MCF 10A (cell line): Measurements from ENCODE around the gene MSX1. TPM values are rescaled to one million over a fixed set of nuclear protein-coding genes. Genes with fewer than 3 reads are reported as not detected.

Experiments
- BruUV-seq: library from RNA; stranded (reverse); fragments of 400-500 nt; replicated peaks from 2 replicates; lab custom pipeline; 2021; lab: Mats Ljungman, UMichigan
- CTCF ChIA-PET: fragments of 300-600 bp; sonication (Branson Sonifier 250); formaldehyde crosslinking; extraction: SDS; loops from one replicate; lab custom pipeline; 2021; ENCODE audit warnings: antibody characterized with exemption, inconsistent platforms; lab: Yijun Ruan, JAX
- POLR2A ChIA-PET: fragments of 300-600, 350-650 bp; sonication (Branson Sonifier 250); formaldehyde crosslinking; extraction: SDS; loops from one replicate; lab custom pipeline; 2020; ENCODE audit warnings: antibody characterized with exemption, inconsistent platforms; lab: Yijun Ruan, JAX
- DNase-seq: peaks from one replicate; pipeline ENCODE4 v3.0.0-alpha.2; 2018; ENCODE audit not compliant: unreplicated experiment
- H3K27ac Mint-ChIP-seq: one replicate; pipeline ENCODE4 v1.8.0; 2022; ENCODE audit warnings: mild to moderate bottlenecking, low read depth, mixed read lengths; ENCODE audit not compliant: unreplicated experiment
- H3K27me3 Mint-ChIP-seq: one replicate; pipeline ENCODE4 v1.8.0; 2022; ENCODE audit warnings: mixed read lengths; ENCODE audit not compliant: insufficient read depth, unreplicated experiment
- H3K36me3 Mint-ChIP-seq: one replicate; pipeline ENCODE4 v1.8.0; 2022; ENCODE audit warnings: mild to moderate bottlenecking, moderate library complexity, mixed read lengths; ENCODE audit not compliant: insufficient read depth, unreplicated experiment
- H3K4me1 Mint-ChIP-seq: one replicate; pipeline ENCODE4 v1.8.0; 2022; ENCODE audit warnings: mixed read lengths; ENCODE audit not compliant: insufficient read depth, unreplicated experiment
- H3K4me3 Mint-ChIP-seq: one replicate; pipeline ENCODE4 v1.8.0; 2022; ENCODE audit warnings: mild to moderate bottlenecking, moderate library complexity, mixed read lengths; ENCODE audit not compliant: unreplicated experiment
- H3K9me3 Mint-ChIP-seq: one replicate; pipeline ENCODE4 v1.8.0; 2022; ENCODE audit warnings: mixed read lengths; ENCODE audit not compliant: unreplicated experiment
- CTCF ChIP-seq: fragments of 200-600 bp; IDR thresholded peaks from one replicate; pipeline ENCODE4 v1.8.0; 2022; ENCODE audit warnings: antibody characterized with exemption, mild to moderate bottlenecking; ENCODE audit not compliant: unreplicated experiment
- intact Hi-C: fragments of 100-400 bp; cut with micrococcal nuclease; formaldehyde crosslinking; loops from 2 replicates; pipeline ENCODE4 v1.14.1; 2022
- total RNA-seq: library from RNA; stranded (reverse); gene quantifications from 2 replicates; pipeline ENCODE4 v1.2.3, GENCODE V29; 2022

Gene MSX1
- total RNA-seq, 1 experiment from 2014 or later, result 3.9 TPM

- Mint-ChIP-seq H3K4me3 (no peak overlapping the region), H3K27ac (no peak overlapping the region), H3K9me3 (no peaks in the 10 kb centered on the region), H3K36me3 (peaks cover 6% of the 10 kb centered on the region), H3K27me3 (peaks cover 15% of the 10 kb centered on the region), H3K4me1 (peaks cover 7% of the 10 kb centered on the region)
- DNase-seq, result no peak
- intact Hi-C loops, result no loop called here
- ChIA-PET POLR2A (interaction anchor here (3.0 kb wide), 1 partner anchor 316 kb away, joined by 15 read pairs; the partner anchor contains the start of gene STX18), CTCF (interaction anchor here (0.6 kb wide), 1 partner anchor 933 kb away, joined by 3 read pairs; no protein-coding TSS in a partner anchor)
- TF ChIP-seq CTCF, result no peak
- no TSS peak for BruUV-seq
Observed at GRCh38 chr4:4857809-4858508, 1.5 kb upstream of the MSX1 start.

- DNase-seq, result no peak
- H3K27ac Mint-ChIP-seq, result peak overlapping the region; percentile 94
- ChIA-PET POLR2A (interaction anchor here (0.6 to 3.0 kb wide), 3 partner anchors 13 to 317 kb away, joined by 6 to 15 read pairs (median 6); partner anchors contain the start of gene STX18), CTCF (interaction anchor here (0.6 kb wide), 1 partner anchor 932 kb away, joined by 3 read pairs; no protein-coding TSS in a partner anchor)
- intact Hi-C loops, result no loop called here
- no peaks in the 10 kb centered on the region for H3K9me3 Mint-ChIP-seq
- TF ChIP-seq CTCF, result no peak
- BruUV-seq, result no TSS peak
- H3K4me1 Mint-ChIP-seq, result no peaks in the 10 kb centered on the region
- peaks cover 15% of the 10 kb centered on the region for H3K27me3 Mint-ChIP-seq
- H3K4me3 Mint-ChIP-seq, result peak overlapping the region; percentile 79
- H3K36me3 Mint-ChIP-seq, result peaks cover 11% of the 10 kb centered on the region
Observed at GRCh38 chr4:4858527-4859324, 739 bp upstream of the MSX1 start.

- BruUV-seq, result no TSS peak
- Mint-ChIP-seq H3K36me3 (peaks cover 15% of the 10 kb centered on the region), H3K9me3 (no peaks in the 10 kb centered on the region), H3K4me3 (peak overlapping the region; percentile 79), H3K4me1 (no peaks in the 10 kb centered on the region), H3K27ac (peak overlapping the region; percentile 73), H3K27me3 (peaks cover 15% of the 10 kb centered on the region)
- no peak for TF ChIP-seq CTCF
- CTCF ChIA-PET, result interaction anchor here (0.6 kb wide), 1 partner anchor 76 kb away, joined by 3 read pairs; no protein-coding TSS in a partner anchor
- peak; percentile 4 for DNase-seq
- POLR2A ChIA-PET, result interaction anchor here (3.0 kb wide), 1 partner anchor 318 kb away, joined by 15 read pairs; the partner anchor contains the start of gene STX18
- intact Hi-C loops, result no loop called here
Observed at GRCh38 chr4:4859799-4860599, 534 bp downstream of the MSX1 start.
